Mucosa of descending colon (tissue), 3 donors: ENCODE results near the gene FUT4. TPM values are rescaled to one million over a fixed set of nuclear protein-coding genes. Genes with fewer than 3 reads are reported as not detected.
"Not testable (repeated sequence)": the region's sequence is repeated elsewhere in the genome, so short reads cannot be mapped to it uniquely, and the experiment has no call there.

ENCODE experiments used
- ATAC-seq: fragments of 200-7000 bp; cut with Tn5 transposase; one replicate; pipeline ENCODE4 v1.9.1; 2020; ENCODE audit warnings: mild to moderate bottlenecking, moderate library complexity
- DNase-seq, 3 donors: peaks; one replicate each; pipeline ENCODE4 v3.0.0-alpha.2; 2020
- H3K36me3 ChIP-seq: fragments of 200-600 bp; one replicate; pipeline ENCODE4 v1.8.0; 2021; ENCODE audit warnings: low read depth, mild to moderate bottlenecking
- H3K4me1 ChIP-seq: fragments of 200-600 bp; one replicate; pipeline ENCODE4 v1.8.0; 2021; ENCODE audit warnings: low read depth, mild to moderate bottlenecking
- H3K4me3 ChIP-seq: fragments of 200-600 bp; one replicate; pipeline ENCODE4 v1.8.0; 2021; ENCODE audit warnings: mild to moderate bottlenecking
- H3K9me3 ChIP-seq: fragments of 200-600 bp; one replicate; pipeline ENCODE4 v1.8.0; 2021; ENCODE audit warnings: mild to moderate bottlenecking
- CTCF ChIP-seq: fragments of 200-600 bp; IDR thresholded peaks from one replicate; pipeline ENCODE4 v1.8.0; 2022; ENCODE audit warnings: antibody characterized with exemption, mild to moderate bottlenecking
- intact Hi-C, 2 donors: fragments of 100-400 bp; cut with DNase I in 1 of 2; cut with micrococcal nuclease in 1 of 2; formaldehyde crosslinking; loops; one replicate each; pipeline versions ENCODE4 v1.11.0 to v1.11.1; 2022; cut with DNase I, micrococcal nuclease
- total RNA-seq, 3 donors: library from RNA; stranded (reverse); fragmentation: NEBNext Ultra II Directional in 2 of 3; extraction: Animal tissue kit (Norgen Biotek cat#: 25700) in 2 of 3; gene quantifications; one replicate each; pipeline versions ENCODE4 v1.2.1 to v1.2.4, GENCODE V29; 2021 to 2023
- donor health status: DM: no; HTN: no; CAD: no; lungs with moderate emphysema.
- donor health status: DM: no; HTN: no; CAD: no.
- donor health status: DM: no; HTN: yes; CAD: no.

Gene FUT4
- total RNA-seq, 3 donors from 2014 or later, result 13.9 to 23.5 (median 21.9) TPM

DNA sequence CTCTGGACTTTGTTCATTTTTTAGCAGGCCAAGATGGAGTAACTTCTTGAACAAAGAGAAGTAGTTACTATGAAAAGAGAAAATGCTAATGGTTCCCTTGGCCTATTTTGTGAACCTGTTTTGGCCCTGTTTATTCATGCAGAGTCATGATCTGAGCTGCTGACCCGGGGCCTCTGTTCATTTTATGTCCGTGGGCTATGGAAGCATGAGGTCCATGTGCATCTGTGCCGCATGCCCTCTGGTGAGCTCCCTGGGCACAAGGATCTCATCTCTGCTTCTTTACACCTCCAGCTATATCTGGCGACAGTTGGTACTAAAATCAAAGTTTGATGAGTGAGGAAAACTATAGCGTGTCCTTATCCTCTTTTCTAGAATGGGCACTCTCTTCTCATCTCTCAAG, 24.5 kb downstream of the FUT4 start:
- DNase-seq, result no peak
- no peaks in the 10 kb centered on the region for H3K4me1 ChIP-seq
- no peak for TF ChIP-seq CTCF
- H3K36me3 ChIP-seq, result no peaks in the 10 kb centered on the region
- ATAC-seq, result no peak
- H3K4me3 ChIP-seq, result no peak overlapping the region
- intact Hi-C loops, result no loop called here
- no peaks in the 10 kb centered on the region for H3K9me3 ChIP-seq

- intact Hi-C loops, result no loop called here
- DNase-seq (no peak), ATAC-seq (no peak)
- H3K36me3 ChIP-seq, result no peaks in the 10 kb centered on the region
- H3K4me1 ChIP-seq, result no peaks in the 10 kb centered on the region
- H3K4me3 ChIP-seq, result no peak overlapping the region
- no peaks in the 10 kb centered on the region for H3K9me3 ChIP-seq
- TF ChIP-seq CTCF, result no peak
Measured at GRCh38 chr11:94568717-94569116, 25.0 kb downstream of the FUT4 start.

- H3K4me3 ChIP-seq, ATAC-seq, intact Hi-C loops, H3K9me3 ChIP-seq, DNase-seq, H3K4me1 ChIP-seq, H3K36me3 ChIP-seq: not testable (repeated sequence)
Measured at GRCh38 chr11:94572975-94573374, 29.3 kb downstream of the FUT4 start.

DNA sequence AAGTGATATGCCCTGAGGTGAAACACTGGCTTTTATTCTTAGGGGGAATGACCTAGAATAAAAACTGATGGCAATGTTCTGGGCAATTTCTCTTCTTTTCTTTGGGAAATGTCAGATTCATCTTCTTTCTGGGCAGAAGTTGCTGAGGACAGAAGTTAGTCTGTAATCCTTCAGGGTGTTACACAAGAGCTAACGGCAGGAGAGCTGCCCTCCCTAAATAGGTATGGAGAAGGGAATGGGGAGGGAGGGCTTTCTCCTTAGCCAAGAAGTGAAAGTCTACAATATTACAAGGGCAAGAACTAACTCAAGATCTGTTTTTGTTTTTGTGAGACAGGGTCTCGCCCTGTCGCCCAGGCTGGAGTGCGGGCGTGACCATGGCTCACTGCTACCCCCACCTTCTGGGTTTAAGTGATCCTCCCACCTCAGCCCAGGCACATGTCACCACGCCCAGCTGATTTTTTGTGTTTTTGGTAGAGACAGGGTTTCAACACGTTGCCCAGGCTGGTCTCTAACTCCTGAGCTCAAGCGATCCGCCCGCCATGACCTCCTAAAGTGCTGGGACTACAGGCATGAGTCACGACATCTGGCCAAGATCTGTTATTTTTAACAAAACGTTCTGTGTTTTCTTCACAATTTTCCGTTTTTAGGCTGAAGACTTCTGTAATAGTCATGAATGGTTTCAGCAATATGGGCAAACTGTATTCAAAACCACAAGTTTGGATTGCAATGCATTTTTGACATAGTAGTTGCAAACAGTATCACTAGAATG, 30.7 kb downstream of the FUT4 start:
- intact Hi-C loops, result no loop called here
- ATAC-seq, result no peak
- no peak for TF ChIP-seq CTCF
- Histone ChIP-seq H3K9me3 (no peaks in the 10 kb centered on the region), H3K4me3 (no peak overlapping the region), H3K36me3 (no peaks in the 10 kb centered on the region), H3K4me1 (no peaks in the 10 kb centered on the region)
- no peak for DNase-seq

DNA sequence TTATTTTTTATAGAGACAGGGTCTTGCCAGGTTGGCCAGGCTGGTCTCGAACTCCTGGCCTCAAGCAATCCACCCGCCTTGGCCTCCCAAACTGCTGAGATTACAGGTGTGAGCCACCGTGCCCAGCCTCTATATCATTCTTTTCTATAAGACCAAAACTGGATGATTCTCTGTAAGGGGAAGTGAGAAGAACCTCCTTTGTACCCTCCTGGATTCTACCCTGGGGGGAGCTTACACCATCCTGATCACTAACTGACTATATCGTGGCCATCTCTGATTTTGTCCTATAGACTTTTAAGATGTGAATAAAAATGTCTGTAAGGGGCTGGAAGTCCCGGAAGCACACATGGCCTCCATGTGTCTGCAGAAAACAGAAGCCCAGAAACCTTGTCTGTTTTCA, 32.6 kb downstream of the FUT4 start:
- H3K9me3 ChIP-seq, result no peaks in the 10 kb centered on the region
- ATAC-seq, result no peak
- intact Hi-C loops, result no loop called here
- DNase-seq, result no peak
- no peaks in the 10 kb centered on the region for H3K36me3 ChIP-seq
- no peak for TF ChIP-seq CTCF
- H3K4me1 ChIP-seq, result no peaks in the 10 kb centered on the region
- H3K4me3 ChIP-seq, result no peak overlapping the region

- no peak for DNase-seq
- Histone ChIP-seq H3K36me3 (no peaks in the 10 kb centered on the region), H3K4me3 (no peak overlapping the region), H3K4me1 (no peaks in the 10 kb centered on the region), H3K9me3 (no peaks in the 10 kb centered on the region)
- no peak for TF ChIP-seq CTCF
- no peak for ATAC-seq
- intact Hi-C loops, result no loop called here
Measured at GRCh38 chr11:94577841-94578240, 34.1 kb downstream of the FUT4 start.
